ENCODE data around the gene MUC12. TPM values are rescaled to one million over a fixed set of nuclear protein-coding genes. Genes with fewer than 3 reads are reported as not detected.

MUC12 gene
- total RNA-seq, 1 experiment from 2014 or later, result 6.8 TPM

DNA sequence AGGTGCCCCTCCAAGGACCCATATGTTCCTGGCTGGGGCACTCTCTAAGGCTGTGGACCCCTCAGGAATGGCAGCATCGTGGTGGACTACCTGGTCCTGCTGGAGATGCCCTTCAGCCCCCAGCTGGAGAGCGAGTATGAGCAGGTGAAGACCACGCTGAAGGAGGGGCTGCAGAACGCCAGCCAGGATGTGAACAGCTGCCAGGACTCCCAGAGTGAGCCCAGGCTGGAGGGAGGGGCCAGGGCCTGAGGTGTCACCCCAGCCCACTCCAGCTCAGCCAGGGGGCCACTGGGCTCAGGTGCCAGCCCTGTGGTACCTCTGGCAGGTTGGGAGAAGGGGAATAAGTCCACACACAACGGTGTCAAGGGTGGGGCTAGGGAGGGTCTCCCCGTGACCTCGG, 4.7 kb upstream of the MUC12 start:
- Histone ChIP-seq H3K36me3 (ENCODE audit: control insufficient read depth, insufficient read depth, low read length) (no peaks in the 10 kb centered on the region), H3K4me3 (ENCODE audit: low read depth in 2 of 2, low read length in 2 of 2) (no peak overlapping the region), H3K27ac (ENCODE audit: low read length) (no peak overlapping the region), H3K9me3 (ENCODE audit: control insufficient read depth, insufficient read depth, low read depth, low read length) (no peaks in the 10 kb centered on the region), H3K4me1 (ENCODE audit: control insufficient read depth, insufficient read depth, low read length) (peaks cover 13% of the 10 kb centered on the region), H3K27me3 (ENCODE audit: control insufficient read depth, insufficient read depth, low read length) (peaks cover 16% of the 10 kb centered on the region)
- BruUV-seq (replicated peaks), result no TSS peak
- no peak for DNase-seq (ENCODE audit: low read depth, low spot score)
- ChIA-PET POLR2A (no interaction called here), CTCF (no interaction called here)
- no peak for ATAC-seq
- in situ Hi-C loops (cut with HindIII; ENCODE audit: low pct_unique_long_range_greater_than_20kb, low sequenced_read_pairs) (no loop called here), intact Hi-C loops (cut with micrococcal nuclease; ENCODE audit: unreplicated experiment) (no loop called here)
- TF ChIP-seq TCF7L2 (IDR thresholded peaks at IDR 0.05; ENCODE audit: low read depth, low read length), result no peak
- TF ChIP-seq, protein P1, sequence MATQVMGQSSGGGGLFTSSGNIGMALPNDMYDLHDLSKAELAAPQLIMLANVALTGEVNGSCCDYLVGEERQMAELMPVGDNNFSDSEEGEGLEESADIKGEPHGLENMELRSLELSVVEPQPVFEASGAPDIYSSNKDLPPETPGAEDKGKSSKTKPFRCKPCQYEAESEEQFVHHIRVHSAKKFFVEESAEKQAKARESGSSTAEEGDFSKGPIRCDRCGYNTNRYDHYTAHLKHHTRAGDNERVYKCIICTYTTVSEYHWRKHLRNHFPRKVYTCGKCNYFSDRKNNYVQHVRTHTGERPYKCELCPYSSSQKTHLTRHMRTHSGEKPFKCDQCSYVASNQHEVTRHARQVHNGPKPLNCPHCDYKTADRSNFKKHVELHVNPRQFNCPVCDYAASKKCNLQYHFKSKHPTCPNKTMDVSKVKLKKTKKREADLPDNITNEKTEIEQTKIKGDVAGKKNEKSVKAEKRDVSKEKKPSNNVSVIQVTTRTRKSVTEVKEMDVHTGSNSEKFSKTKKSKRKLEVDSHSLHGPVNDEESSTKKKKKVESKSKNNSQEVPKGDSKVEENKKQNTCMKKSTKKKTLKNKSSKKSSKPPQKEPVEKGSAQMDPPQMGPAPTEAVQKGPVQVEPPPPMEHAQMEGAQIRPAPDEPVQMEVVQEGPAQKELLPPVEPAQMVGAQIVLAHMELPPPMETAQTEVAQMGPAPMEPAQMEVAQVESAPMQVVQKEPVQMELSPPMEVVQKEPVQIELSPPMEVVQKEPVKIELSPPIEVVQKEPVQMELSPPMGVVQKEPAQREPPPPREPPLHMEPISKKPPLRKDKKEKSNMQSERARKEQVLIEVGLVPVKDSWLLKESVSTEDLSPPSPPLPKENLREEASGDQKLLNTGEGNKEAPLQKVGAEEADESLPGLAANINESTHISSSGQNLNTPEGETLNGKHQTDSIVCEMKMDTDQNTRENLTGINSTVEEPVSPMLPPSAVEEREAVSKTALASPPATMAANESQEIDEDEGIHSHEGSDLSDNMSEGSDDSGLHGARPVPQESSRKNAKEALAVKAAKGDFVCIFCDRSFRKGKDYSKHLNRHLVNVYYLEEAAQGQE (IDR thresholded peaks at IDR 0.05; ENCODE audit: insufficient read depth in 1 of 2, low read depth in 2 of 2, low read length in 1 of 2), result no peak

DNA sequence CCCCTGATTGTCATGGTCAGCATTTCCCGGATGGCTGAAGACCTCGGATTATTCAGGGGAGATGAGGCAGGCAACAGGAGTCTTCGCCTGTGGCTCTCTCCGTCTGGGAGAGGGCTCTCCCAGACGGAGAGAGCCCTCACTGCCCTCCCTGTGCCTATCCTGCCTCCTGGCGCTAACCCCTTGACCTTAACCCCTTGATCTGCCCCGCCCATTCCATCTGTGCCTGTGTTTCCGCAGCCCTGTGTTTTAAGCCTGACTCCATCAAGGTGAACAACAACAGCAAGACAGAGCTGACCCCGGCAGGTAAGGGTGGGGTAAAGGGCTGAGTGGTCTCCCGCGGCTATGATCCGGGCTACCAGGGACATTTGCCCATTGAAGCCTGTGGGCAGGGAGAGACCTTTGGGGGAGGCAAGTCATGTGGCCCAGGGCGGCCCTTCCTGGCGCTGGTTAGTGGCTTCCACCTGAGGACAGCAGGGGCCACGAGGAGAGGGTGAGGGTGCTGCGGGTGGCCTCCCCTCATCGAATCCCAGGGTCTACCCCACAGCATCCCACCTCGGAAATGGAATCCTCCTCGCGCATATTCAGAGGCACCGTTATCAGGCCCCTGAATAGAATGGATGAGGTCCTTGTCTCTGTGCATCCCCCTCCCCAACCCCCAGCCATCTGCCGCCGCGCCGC, 4.2 kb upstream of the MUC12 start:
- ATAC-seq, result no peak

More for the DNA sequence above, 4.2 kb upstream of the MUC12 start:
- ChIA-PET CTCF (interaction anchor here (0.5 to 0.6 kb wide), 3 partner anchors 33 to 207 kb away, joined by 3 to 10 read pairs (median 4); no protein-coding TSS in a partner anchor), POLR2A (no interaction called here)
- no TSS peak for BruUV-seq (replicated peaks)
- no peaks in the 10 kb centered on the region for H3K9me3 ChIP-seq (ENCODE audit: control insufficient read depth, insufficient read depth, low read depth, low read length)
- DNase-seq (ENCODE audit: low read depth, low spot score), result no peak
- intact Hi-C loops (cut with micrococcal nuclease; ENCODE audit: unreplicated experiment), result no loop called here
- TF ChIP-seq POLR2AphosphoS5 (IDR thresholded peaks at IDR 0.05; ENCODE audit: low read depth, low read length) (no peak), TCF7L2 (IDR thresholded peaks at IDR 0.05; ENCODE audit: low read depth, low read length) (no peak), SIN3A (IDR thresholded peaks at IDR 0.05; ENCODE audit: borderline replicate concordance, insufficient read depth, low read depth, low read length) (no peak)
- TF ChIP-seq, protein P1 (IDR thresholded peaks at IDR 0.05; ENCODE audit: insufficient read depth in 1 of 2, low read depth in 2 of 2, low read length in 1 of 2), result no peak
- TF ChIP-seq, protein P2, sequence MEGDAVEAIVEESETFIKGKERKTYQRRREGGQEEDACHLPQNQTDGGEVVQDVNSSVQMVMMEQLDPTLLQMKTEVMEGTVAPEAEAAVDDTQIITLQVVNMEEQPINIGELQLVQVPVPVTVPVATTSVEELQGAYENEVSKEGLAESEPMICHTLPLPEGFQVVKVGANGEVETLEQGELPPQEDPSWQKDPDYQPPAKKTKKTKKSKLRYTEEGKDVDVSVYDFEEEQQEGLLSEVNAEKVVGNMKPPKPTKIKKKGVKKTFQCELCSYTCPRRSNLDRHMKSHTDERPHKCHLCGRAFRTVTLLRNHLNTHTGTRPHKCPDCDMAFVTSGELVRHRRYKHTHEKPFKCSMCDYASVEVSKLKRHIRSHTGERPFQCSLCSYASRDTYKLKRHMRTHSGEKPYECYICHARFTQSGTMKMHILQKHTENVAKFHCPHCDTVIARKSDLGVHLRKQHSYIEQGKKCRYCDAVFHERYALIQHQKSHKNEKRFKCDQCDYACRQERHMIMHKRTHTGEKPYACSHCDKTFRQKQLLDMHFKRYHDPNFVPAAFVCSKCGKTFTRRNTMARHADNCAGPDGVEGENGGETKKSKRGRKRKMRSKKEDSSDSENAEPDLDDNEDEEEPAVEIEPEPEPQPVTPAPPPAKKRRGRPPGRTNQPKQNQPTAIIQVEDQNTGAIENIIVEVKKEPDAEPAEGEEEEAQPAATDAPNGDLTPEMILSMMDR (IDR thresholded peaks at IDR 0.05), result no peak
- H3K4me1 ChIP-seq (ENCODE audit: control insufficient read depth, insufficient read depth, low read length), result peaks cover 13% of the 10 kb centered on the region
- H3K36me3 ChIP-seq (ENCODE audit: control insufficient read depth, insufficient read depth, low read length), result no peaks in the 10 kb centered on the region
- H3K27ac ChIP-seq (ENCODE audit: low read length), result no peak overlapping the region
- H3K4me3 ChIP-seq (ENCODE audit: low read depth in 2 of 2, low read length in 2 of 2), result peak overlapping the region; percentile 23 to 53
- peaks cover 12% of the 10 kb centered on the region for H3K27me3 ChIP-seq (ENCODE audit: control insufficient read depth, insufficient read depth, low read length)
- in situ Hi-C loops (cut with HindIII; ENCODE audit: low pct_unique_long_range_greater_than_20kb, low sequenced_read_pairs), result no loop called here
